CD14-positive monocyte (primary cell): Measurements from ENCODE around the gene CACNB2. TPM values are rescaled to one million over a fixed set of nuclear protein-coding genes. Genes with fewer than 3 reads are reported as not detected.

Experiments
- DNase-seq, 3 donors: peaks; one replicate each; pipeline ENCODE4 v3.0.0-alpha.2; 2011 to 2022
- H2AFZ ChIP-seq: 2 replicates; pipeline ENCODE4 v1.6.0; 2012; ENCODE audit warnings: mild to moderate bottlenecking, low read depth, low read length, inconsistent platforms; ENCODE audit not compliant: insufficient read depth, poor library complexity, severe bottlenecking
- H3K27ac ChIP-seq, 2 donors: 1 replicate in 1 of 2; 2 replicates in 1 of 2; pipeline ENCODE4 v1.5.1; 2012 to 2013; ENCODE audit warnings: low read length in 2 of 2, control low read depth in 1 of 2, inconsistent platforms in 1 of 2, low read depth in 1 of 2, mild to moderate bottlenecking in 1 of 2
- H3K27me3 ChIP-seq, 2 donors: one replicate each; pipeline versions ENCODE4 v1.6.0 to v1.6.1; 2011 to 2013; ENCODE audit warnings: low read length in 2 of 2; ENCODE audit not compliant: control insufficient read depth in 2 of 2, insufficient read depth in 2 of 2
- H3K36me3 ChIP-seq, 2 donors: replicated peaks in 1 of 2; 1 replicate in 1 of 2; 2 replicates in 1 of 2; pipeline versions ENCODE4 v1.5.1 to v1.6.1; 2012 to 2013; ENCODE audit warnings: low read length in 2 of 2, control low read depth in 1 of 2, inconsistent platforms in 1 of 2, mild to moderate bottlenecking in 1 of 2; ENCODE audit not compliant: insufficient read depth in 2 of 2, control insufficient read depth in 1 of 2
- H3K4me1 ChIP-seq, 2 donors: 1 replicate in 1 of 2; 2 replicates in 1 of 2; pipeline versions ENCODE4 v1.5.1 to v1.6.1; 2012 to 2013; ENCODE audit warnings: low read length in 2 of 2, control low read depth in 1 of 2, inconsistent platforms in 1 of 2, mild to moderate bottlenecking in 1 of 2, moderate library complexity in 1 of 2; ENCODE audit not compliant: insufficient read depth in 2 of 2, control insufficient read depth in 1 of 2
- H3K4me2 ChIP-seq: replicated peaks from 2 replicates; pipeline ENCODE3; 2012; ENCODE audit warnings: low read length, moderate library complexity, mild to moderate bottlenecking; ENCODE audit not compliant: poor library complexity, severe bottlenecking; ENCODE audit errors: extremely low read depth
- H3K4me3 ChIP-seq, 3 experiments: fragments of 200-600 bp in 1 of 3; sonication (generic) in 1 of 3; replicated peaks in 1 of 3; 1 replicate in 2 of 3; 2 replicates in 1 of 3; pipeline ENCODE4 v1.5.1; 2011 to 2013; ENCODE audit warnings: low read length in 3 of 3, mild to moderate bottlenecking in 3 of 3, control low read depth in 2 of 3, low read depth in 2 of 3, inconsistent platforms in 1 of 3, moderate library complexity in 1 of 3
- H3K79me2 ChIP-seq: 2 replicates; pipeline ENCODE4 v1.6.0; 2012; ENCODE audit warnings: mild to moderate bottlenecking, control low read depth, inconsistent platforms, low read length, moderate library complexity; ENCODE audit not compliant: insufficient read depth
- H3K9ac ChIP-seq: 2 replicates; pipeline ENCODE4 v1.6.0; 2017; ENCODE audit warnings: low read length, mild to moderate bottlenecking; ENCODE audit not compliant: insufficient read depth, poor library complexity, severe bottlenecking
- H3K9me3 ChIP-seq, 2 donors: replicated peaks in 1 of 2; 1 replicate in 1 of 2; 2 replicates in 1 of 2; pipeline versions ENCODE4 v1.5.1 to v1.6.1; 2012 to 2013; ENCODE audit warnings: low read length in 2 of 2, control low read depth in 1 of 2; ENCODE audit not compliant: control insufficient read depth in 1 of 2, insufficient read depth in 1 of 2
- H4K20me1 ChIP-seq: 2 replicates; pipeline ENCODE4 v1.6.0; 2012; ENCODE audit warnings: mild to moderate bottlenecking, low read length, control low read depth, moderate library complexity; ENCODE audit not compliant: insufficient read depth
- H3K27ac Mint-ChIP-seq, 7 donors: one replicate each; pipeline ENCODE4 v1.8.0; 2020; ENCODE audit warnings: mild to moderate bottlenecking in 7 of 7, mixed read lengths in 7 of 7, moderate library complexity in 6 of 7, inconsistent platforms in 2 of 7
- H3K27me3 Mint-ChIP-seq, 3 donors: one replicate each; pipeline ENCODE4 v1.8.0; 2021 to 2022; ENCODE audit warnings: low read depth in 3 of 3, mild to moderate bottlenecking in 3 of 3, mixed read lengths in 3 of 3, moderate library complexity in 3 of 3, inconsistent platforms in 1 of 3
- H3K36me3 Mint-ChIP-seq, 2 donors: one replicate each; pipeline ENCODE4 v1.8.0; 2020; ENCODE audit warnings: mixed read lengths in 2 of 2, inconsistent platforms in 1 of 2, mild to moderate bottlenecking in 1 of 2
- H3K4me1 Mint-ChIP-seq: one replicate; pipeline ENCODE4 v1.8.0; 2020; ENCODE audit warnings: mild to moderate bottlenecking, mixed read lengths
- H3K4me3 Mint-ChIP-seq, 2 donors: one replicate each; pipeline ENCODE4 v1.8.0; 2020; ENCODE audit warnings: mild to moderate bottlenecking in 2 of 2, mixed read lengths in 2 of 2, moderate library complexity in 1 of 2
- H3K9me3 Mint-ChIP-seq, 7 donors: one replicate each; pipeline ENCODE4 v1.8.0; 2020 to 2022; ENCODE audit warnings: mixed read lengths in 7 of 7, mild to moderate bottlenecking in 6 of 7, moderate library complexity in 6 of 7, inconsistent platforms in 2 of 7
- WGBS: methylation state at CpG from one replicate; pipeline ENCODE4 v1.1.5; 2013; ENCODE audit warnings: missing lambda C conversion rate; ENCODE audit not compliant: insufficient coverage; 5-methylcytosine and 5-hydroxymethylcytosine counted together
- intact Hi-C, 2 donors: fragments of 100-400 bp; cut with micrococcal nuclease; formaldehyde crosslinking; loops; one replicate each; pipeline versions ENCODE4 v1.15.0 to v1.15.1; 2023
- polyA plus RNA-seq, 3 donors: library from polyadenylated mRNA; depleted of rRNA in 1 of 3; unstranded in 2 of 3; stranded (reverse) in 1 of 3; fragments of 300-500 nt in 2 of 3; fragments of >200 nt in 1 of 3; fragmentation: Illumina TruSeq in 2 of 3; gene quantifications; 1 replicate in 2 of 3; 2 replicates in 1 of 3; pipeline ENCODE4 v1.2.3, GENCODE V29; 2012 to 2021
- TF ChIP-seq, protein P1 (sequence below): fragments of 200-600 bp; IDR thresholded peaks from one replicate; pipeline ENCODE4 v1.8.0; 2022; ENCODE audit warnings: antibody characterized with exemption, mild to moderate bottlenecking

CACNB2 gene
- polyA plus RNA-seq, 3 donors = 0.05 TPM; not detected in 2

DNA sequence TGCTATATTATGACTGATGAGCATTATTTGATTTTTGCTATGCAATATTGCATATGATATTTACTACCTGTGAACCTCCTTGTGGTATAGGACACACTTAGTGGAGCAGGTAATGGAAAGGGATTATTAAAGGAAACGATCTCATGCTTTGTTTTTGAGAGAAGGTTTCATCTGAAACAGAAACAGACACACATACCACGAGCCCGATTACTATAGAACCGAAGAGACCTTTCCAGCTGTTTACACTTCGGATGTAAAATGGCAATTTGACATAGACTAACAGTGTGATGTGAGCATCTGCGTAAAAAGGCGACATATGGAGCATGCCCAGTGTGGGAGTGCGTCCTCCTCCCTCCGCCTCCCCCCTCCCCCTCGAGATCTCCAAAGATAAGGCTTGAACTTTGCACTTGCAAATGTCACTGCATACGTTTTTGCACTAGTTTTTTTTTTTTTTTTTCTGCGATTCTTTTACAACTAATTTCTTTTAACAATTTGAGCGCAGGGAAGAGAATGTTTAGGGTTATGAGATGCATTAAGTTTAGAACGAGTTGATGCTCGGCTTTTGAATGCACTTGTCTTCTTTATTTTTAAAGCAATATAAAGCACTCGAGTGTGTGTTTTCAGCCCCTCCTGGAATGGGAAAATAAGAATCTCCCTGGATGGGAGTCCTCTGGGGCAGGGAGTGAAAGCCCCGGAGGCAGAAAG, 260.1 kb downstream of the CACNB2 start:
- H3K9ac ChIP-seq = no peak overlapping the region
- no peak overlapping the region for H2AFZ ChIP-seq
- 6% methylated on average over 2 of the region's 17 CpGs for WGBS
- TF ChIP-seq, protein P1, sequence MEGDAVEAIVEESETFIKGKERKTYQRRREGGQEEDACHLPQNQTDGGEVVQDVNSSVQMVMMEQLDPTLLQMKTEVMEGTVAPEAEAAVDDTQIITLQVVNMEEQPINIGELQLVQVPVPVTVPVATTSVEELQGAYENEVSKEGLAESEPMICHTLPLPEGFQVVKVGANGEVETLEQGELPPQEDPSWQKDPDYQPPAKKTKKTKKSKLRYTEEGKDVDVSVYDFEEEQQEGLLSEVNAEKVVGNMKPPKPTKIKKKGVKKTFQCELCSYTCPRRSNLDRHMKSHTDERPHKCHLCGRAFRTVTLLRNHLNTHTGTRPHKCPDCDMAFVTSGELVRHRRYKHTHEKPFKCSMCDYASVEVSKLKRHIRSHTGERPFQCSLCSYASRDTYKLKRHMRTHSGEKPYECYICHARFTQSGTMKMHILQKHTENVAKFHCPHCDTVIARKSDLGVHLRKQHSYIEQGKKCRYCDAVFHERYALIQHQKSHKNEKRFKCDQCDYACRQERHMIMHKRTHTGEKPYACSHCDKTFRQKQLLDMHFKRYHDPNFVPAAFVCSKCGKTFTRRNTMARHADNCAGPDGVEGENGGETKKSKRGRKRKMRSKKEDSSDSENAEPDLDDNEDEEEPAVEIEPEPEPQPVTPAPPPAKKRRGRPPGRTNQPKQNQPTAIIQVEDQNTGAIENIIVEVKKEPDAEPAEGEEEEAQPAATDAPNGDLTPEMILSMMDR = no peak
- no peaks in the 10 kb centered on the region for H3K9me3 ChIP-seq
- no peaks in the 10 kb centered on the region for H3K79me2 ChIP-seq
- no peaks in the 10 kb centered on the region for H3K36me3 ChIP-seq
- H4K20me1 ChIP-seq = no peaks in the 10 kb centered on the region
- H3K4me1 ChIP-seq = no peaks in the 10 kb centered on the region
- Mint-ChIP-seq H3K27ac (no peak overlapping the region), H3K27me3 (peaks cover 13 to 28% (median 17%) of the 10 kb centered on the region in 3 donors), H3K36me3 (no peaks in the 10 kb centered on the region), H3K4me3 (peak overlapping the region in 1 of 2 donors; percentile 77), H3K4me1 (peaks cover 10% of the 10 kb centered on the region), H3K9me3 (no peaks in the 10 kb centered on the region)
- DNase-seq = no peak
- peaks cover 16 to 24% of the 10 kb centered on the region in 2 donors for H3K27me3 ChIP-seq
- H3K27ac ChIP-seq = no peak overlapping the region
- H3K4me3 ChIP-seq = no peak overlapping the region
- peak overlapping the region; percentile 21 for H3K4me2 ChIP-seq
- intact Hi-C loops = no loop called here

DNA sequence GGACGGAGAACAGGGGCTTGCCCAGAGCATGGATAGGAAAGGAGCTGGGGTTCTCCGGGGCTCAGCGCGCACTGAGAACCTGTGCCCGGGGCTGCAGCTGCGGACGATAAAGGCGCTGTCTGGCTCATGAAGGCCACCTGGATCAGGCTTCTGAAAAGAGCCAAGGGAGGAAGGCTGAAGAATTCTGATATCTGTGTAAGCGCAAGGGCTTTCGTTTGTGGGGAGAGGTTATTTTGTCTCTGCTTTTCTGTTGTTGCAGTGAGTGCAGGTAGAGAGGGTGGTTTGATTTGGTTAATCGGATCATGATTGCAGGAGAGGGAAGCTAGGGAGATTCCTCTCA, 260.7 kb downstream of the CACNB2 start:
- Histone ChIP-seq H3K4me2 (peak overlapping the region; percentile 21), H3K79me2 (no peaks in the 10 kb centered on the region), H3K27me3 (peaks cover 16 to 24% of the 10 kb centered on the region in 2 donors), H3K9ac (no peak overlapping the region), H3K4me1 (no peaks in the 10 kb centered on the region), H4K20me1 (no peaks in the 10 kb centered on the region), H3K9me3 (no peaks in the 10 kb centered on the region), H3K36me3 (no peaks in the 10 kb centered on the region), H3K4me3 (no peak overlapping the region), H3K27ac (no peak overlapping the region), H2AFZ (no peak overlapping the region)
- intact Hi-C loops = no loop called here
- Mint-ChIP-seq H3K27me3 (peaks cover 13 to 28% (median 17%) of the 10 kb centered on the region in 3 donors), H3K4me1 (peaks cover 10% of the 10 kb centered on the region), H3K9me3 (no peaks in the 10 kb centered on the region), H3K4me3 (peak overlapping the region in 1 of 2 donors; percentile 77), H3K36me3 (no peaks in the 10 kb centered on the region), H3K27ac (no peak overlapping the region)
- DNase-seq = no peak
- TF ChIP-seq, protein P1 = no peak
- 21% methylated on average over 11 of the region's 11 CpGs for WGBS
